Measurements from ENCODE around the gene TRPC4AP. TPM values are rescaled to one million over a fixed set of nuclear protein-coding genes. Genes with fewer than 3 reads are reported as not detected.
A peak's percentile ranks its signal among the peaks of the same experiment; 100 is the strongest.

Gene TRPC4AP
- total and polyA plus RNA-seq, 4 donors, result 18.8 to 58.3 (median 54.8) TPM

- H3K27ac ChIP-seq (ENCODE audit: low read depth in 1 of 2, low read length in 2 of 2), result no peak overlapping the region
- H3K9me3 ChIP-seq (ENCODE audit: control insufficient read depth, low read length), result no peaks in the 10 kb centered on the region
- 88 to 90% methylated on average over 19 of the region's 19 CpGs for WGBS, 2 donors
- DNase-seq (peak in 1 of 2 donors; percentile 30), ATAC-seq (ENCODE audit: low FRiP score) (no peak)
- no peaks in the 10 kb centered on the region for H3K27me3 ChIP-seq (ENCODE audit: control insufficient read depth in 1 of 2, insufficient read depth in 2 of 2, low read length in 1 of 2)
- no peaks in the 10 kb centered on the region for H3K4me1 ChIP-seq (ENCODE audit: control insufficient read depth in 1 of 2, insufficient read depth in 2 of 2, low read length in 2 of 2)
- H3K36me3 ChIP-seq (ENCODE audit: control insufficient read depth in 1 of 2, insufficient read depth in 2 of 2, low read length in 1 of 2), result peaks cover 5 to 9% of the 10 kb centered on the region in 2 donors
- no peak overlapping the region for H3K4me3 ChIP-seq (ENCODE audit: low read length in 2 of 2)
- intact Hi-C loops (cut with DNase I), result loop anchor here in 1 of 2 donors (5.0 kb wide), 1 partner anchor 82 kb away; the partner anchor contains the start of gene TRPC4AP
These were observed 82.0 kb downstream of the TRPC4AP start for GRCh38 chr20:35010405-35011192.

GRCh38 chr20:35009665-35010328 lies 82.8 kb downstream of the TRPC4AP start:
- Histone ChIP-seq H3K27me3 (ENCODE audit: control insufficient read depth in 1 of 2, insufficient read depth in 2 of 2, low read length in 1 of 2) (no peaks in the 10 kb centered on the region), H3K9me3 (ENCODE audit: control insufficient read depth, low read length) (no peaks in the 10 kb centered on the region), H3K4me1 (ENCODE audit: control insufficient read depth in 1 of 2, insufficient read depth in 2 of 2, low read length in 2 of 2) (no peaks in the 10 kb centered on the region), H3K4me3 (ENCODE audit: low read length in 2 of 2) (no peak overlapping the region), H3K36me3 (ENCODE audit: control insufficient read depth in 1 of 2, insufficient read depth in 2 of 2, low read length in 1 of 2) (peaks cover 5 to 12% of the 10 kb centered on the region in 2 donors), H3K27ac (ENCODE audit: low read depth in 1 of 2, low read length in 2 of 2) (no peak overlapping the region)
- DNase-seq, result peak in 1 of 2 donors; percentile 69
- WGBS, 2 donors, result 92 to 95% methylated on average over 11 of the region's 11 CpGs
- intact Hi-C loops (cut with DNase I), result loop anchor here in 1 of 2 donors (5.0 kb wide), 1 partner anchor 83 kb away; the partner anchor contains the start of gene TRPC4AP
- ATAC-seq (ENCODE audit: low FRiP score), result no peak

GRCh38 chr20:35008411-35009342 lies 83.9 kb downstream of the TRPC4AP start:
- Histone ChIP-seq H3K27me3 (ENCODE audit: control insufficient read depth in 1 of 2, insufficient read depth in 2 of 2, low read length in 1 of 2) (no peaks in the 10 kb centered on the region), H3K4me3 (ENCODE audit: low read length in 2 of 2) (no peak overlapping the region), H3K4me1 (ENCODE audit: control insufficient read depth in 1 of 2, insufficient read depth in 2 of 2, low read length in 2 of 2) (no peaks in the 10 kb centered on the region), H3K36me3 (ENCODE audit: control insufficient read depth in 1 of 2, insufficient read depth in 2 of 2, low read length in 1 of 2) (peaks cover 5 to 14% of the 10 kb centered on the region in 2 donors), H3K9me3 (ENCODE audit: control insufficient read depth, low read length) (no peaks in the 10 kb centered on the region), H3K27ac (ENCODE audit: low read depth in 1 of 2, low read length in 2 of 2) (no peak overlapping the region)
- DNase-seq (peak; percentile 78 to 86), ATAC-seq (ENCODE audit: low FRiP score) (peak; percentile 45)
- intact Hi-C loops (cut with DNase I), result no loop called here
- 48 to 53% methylated on average over 14 of the region's 14 CpGs for WGBS, 2 donors

GRCh38 chr20:35007891-35008290 lies 84.7 kb downstream of the TRPC4AP start:
- Histone ChIP-seq H3K4me1 (ENCODE audit: control insufficient read depth in 1 of 2, insufficient read depth in 2 of 2, low read length in 2 of 2) (no peaks in the 10 kb centered on the region), H3K9me3 (ENCODE audit: control insufficient read depth, low read length) (no peaks in the 10 kb centered on the region), H3K36me3 (ENCODE audit: control insufficient read depth in 1 of 2, insufficient read depth in 2 of 2, low read length in 1 of 2) (peaks cover 5 to 20% of the 10 kb centered on the region in 2 donors), H3K4me3 (ENCODE audit: low read length in 2 of 2) (no peak overlapping the region), H3K27ac (ENCODE audit: low read depth in 1 of 2, low read length in 2 of 2) (no peak overlapping the region), H3K27me3 (ENCODE audit: control insufficient read depth in 1 of 2, insufficient read depth in 2 of 2, low read length in 1 of 2) (no peaks in the 10 kb centered on the region)
- DNase-seq (peak; percentile 34 to 56), ATAC-seq (ENCODE audit: low FRiP score) (no peak)
- WGBS, 2 donors, result 87 to 88% methylated on average over 12 of the region's 12 CpGs
- intact Hi-C loops (cut with DNase I), result no loop called here

GRCh38 chr20:35007413-35007812 lies 85.2 kb downstream of the TRPC4AP start:
- intact Hi-C loops (cut with DNase I), result no loop called here
- DNase-seq (peak in 1 of 2 donors; percentile 52), ATAC-seq (ENCODE audit: low FRiP score) (no peak)
- Histone ChIP-seq H3K36me3 (ENCODE audit: control insufficient read depth in 1 of 2, insufficient read depth in 2 of 2, low read length in 1 of 2) (peaks cover 5 to 20% of the 10 kb centered on the region in 2 donors), H3K27ac (ENCODE audit: low read depth in 1 of 2, low read length in 2 of 2) (no peak overlapping the region), H3K4me1 (ENCODE audit: control insufficient read depth in 1 of 2, insufficient read depth in 2 of 2, low read length in 2 of 2) (no peaks in the 10 kb centered on the region), H3K27me3 (ENCODE audit: control insufficient read depth in 1 of 2, insufficient read depth in 2 of 2, low read length in 1 of 2) (no peaks in the 10 kb centered on the region), H3K4me3 (ENCODE audit: low read length in 2 of 2) (no peak overlapping the region), H3K9me3 (ENCODE audit: control insufficient read depth, low read length) (no peaks in the 10 kb centered on the region)
- 82 to 84% methylated on average over 9 of the region's 9 CpGs for WGBS, 2 donors

GRCh38 chr20:35006531-35006971 lies 86.1 kb downstream of the TRPC4AP start:
- intact Hi-C loops (cut with DNase I), result no loop called here
- WGBS, 2 donors, result 79 to 84% methylated on average over 4 of the region's 4 CpGs
- H3K4me3 ChIP-seq (ENCODE audit: low read length in 2 of 2), result no peak overlapping the region
- H3K36me3 ChIP-seq (ENCODE audit: control insufficient read depth in 1 of 2, insufficient read depth in 2 of 2, low read length in 1 of 2), result peaks cover 0 to 24% of the 10 kb centered on the region in 2 donors
- H3K4me1 ChIP-seq (ENCODE audit: control insufficient read depth in 1 of 2, insufficient read depth in 2 of 2, low read length in 2 of 2), result no peaks in the 10 kb centered on the region
- ATAC-seq (ENCODE audit: low FRiP score) (no peak), DNase-seq (peak; percentile 22 to 34)
- H3K9me3 ChIP-seq (ENCODE audit: control insufficient read depth, low read length), result no peaks in the 10 kb centered on the region
- H3K27ac ChIP-seq (ENCODE audit: low read depth in 1 of 2, low read length in 2 of 2), result no peak overlapping the region
- H3K27me3 ChIP-seq (ENCODE audit: control insufficient read depth in 1 of 2, insufficient read depth in 2 of 2, low read length in 1 of 2), result no peaks in the 10 kb centered on the region

GRCh38 chr20:35006009-35006408 lies 86.6 kb downstream of the TRPC4AP start:
- 76 to 81% methylated on average over 11 of the region's 11 CpGs for whole genome bisulfite sequencing, 2 donors

GRCh38 chr20:35005463-35005961 lies 87.1 kb downstream of the TRPC4AP start:
- WGBS, 2 donors, result 86 to 87% methylated on average over 7 of the region's 7 CpGs
- Histone ChIP-seq H3K9me3 (ENCODE audit: control insufficient read depth, low read length) (no peaks in the 10 kb centered on the region), H3K36me3 (ENCODE audit: control insufficient read depth in 1 of 2, insufficient read depth in 2 of 2, low read length in 1 of 2) (peaks cover 0 to 30% of the 10 kb centered on the region in 2 donors), H3K27ac (ENCODE audit: low read depth in 1 of 2, low read length in 2 of 2) (no peak overlapping the region), H3K4me3 (ENCODE audit: low read length in 2 of 2) (no peak overlapping the region), H3K27me3 (ENCODE audit: control insufficient read depth in 1 of 2, insufficient read depth in 2 of 2, low read length in 1 of 2) (no peaks in the 10 kb centered on the region), H3K4me1 (ENCODE audit: control insufficient read depth in 1 of 2, insufficient read depth in 2 of 2, low read length in 2 of 2) (no peaks in the 10 kb centered on the region)
- DNase-seq, result peak; percentile 31 to 55
- intact Hi-C loops (cut with DNase I), result no loop called here
- no peak for ATAC-seq (ENCODE audit: low FRiP score)

More at GRCh38 chr20:35006009-35006408, 86.6 kb downstream of the TRPC4AP start:
- Histone ChIP-seq H3K36me3 (ENCODE audit: control insufficient read depth in 1 of 2, insufficient read depth in 2 of 2, low read length in 1 of 2) (peaks cover 0 to 26% of the 10 kb centered on the region in 2 donors), H3K4me3 (ENCODE audit: low read length in 2 of 2) (no peak overlapping the region), H3K27me3 (ENCODE audit: control insufficient read depth in 1 of 2, insufficient read depth in 2 of 2, low read length in 1 of 2) (no peaks in the 10 kb centered on the region), H3K4me1 (ENCODE audit: control insufficient read depth in 1 of 2, insufficient read depth in 2 of 2, low read length in 2 of 2) (no peaks in the 10 kb centered on the region), H3K9me3 (ENCODE audit: control insufficient read depth, low read length) (no peaks in the 10 kb centered on the region), H3K27ac (ENCODE audit: low read depth in 1 of 2, low read length in 2 of 2) (no peak overlapping the region)
- ATAC-seq (ENCODE audit: low FRiP score), result no peak
- DNase-seq, result peak; percentile 24 to 59
- intact Hi-C loops (cut with DNase I), result no loop called here

Data from aorta (tissue), 5 donors.